ENCODE data around the gene TBC1D19.
"Not testable (repeated sequence)": the region's sequence is repeated elsewhere in the genome, so short reads cannot be mapped to it uniquely, and the experiment has no call there.

The TBC1D19 gene

GRCh38 chr4:26679040-26679695, 95.3 kb downstream of the TBC1D19 start:
- in situ Hi-C loops (cut with MboI; ENCODE audit: low sequenced_read_pairs) = not testable (repeated sequence)

DNA sequence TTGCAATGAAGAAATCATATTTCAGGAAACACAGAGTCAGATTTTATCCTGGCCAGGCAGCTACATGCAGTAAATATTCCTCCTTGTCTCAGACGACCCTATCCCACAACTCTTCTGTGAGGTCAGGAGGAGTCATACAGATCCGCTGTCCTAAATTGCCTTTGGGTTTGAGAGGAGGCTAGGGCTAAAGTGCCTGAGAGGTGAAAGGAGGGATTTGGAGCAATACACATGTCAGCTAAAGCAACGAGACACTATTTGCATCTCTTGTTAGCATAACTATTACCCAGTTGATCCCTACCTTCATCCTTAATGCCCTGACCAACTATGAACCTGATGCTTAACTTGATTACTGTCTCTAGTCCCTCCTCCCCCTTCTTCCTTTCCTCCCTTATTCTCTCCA, 98.6 kb downstream of the TBC1D19 start:
- in situ Hi-C loops (cut with MboI; ENCODE audit: low sequenced_read_pairs) = no loop called here

DNA sequence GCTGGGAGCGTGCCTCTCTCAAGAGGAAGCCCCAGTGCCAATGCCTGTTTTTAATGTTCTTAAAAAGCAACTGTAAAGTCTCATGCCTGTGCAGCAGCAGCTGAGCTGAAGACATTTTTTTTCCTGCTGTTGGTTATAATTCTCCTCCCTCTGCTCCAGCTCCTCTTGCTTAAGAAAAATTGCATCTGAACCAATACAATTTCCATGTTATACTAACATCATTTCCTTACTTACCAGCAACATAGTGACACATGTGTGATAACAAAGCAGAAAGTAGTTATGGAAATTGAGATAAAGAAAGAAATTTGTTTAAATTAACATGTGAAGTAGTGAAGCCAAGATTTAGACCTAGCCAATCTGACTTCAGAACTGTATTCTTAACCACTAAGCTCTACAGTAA, 101.4 kb downstream of the TBC1D19 start:
- in situ Hi-C loops (cut with MboI; ENCODE audit: low sequenced_read_pairs) = no loop called here

GRCh38 chr4:26687728-26688127, 103.8 kb downstream of the TBC1D19 start:
- in situ Hi-C loops (cut with MboI; ENCODE audit: low sequenced_read_pairs) = no loop called here

- in situ Hi-C loops (cut with MboI; ENCODE audit: low sequenced_read_pairs) = no loop called here
Observed at GRCh38 chr4:26690506-26690905, 106.6 kb downstream of the TBC1D19 start.

GRCh38 chr4:26692014-26692726, 108.3 kb downstream of the TBC1D19 start:
- in situ Hi-C loops (cut with MboI; ENCODE audit: low sequenced_read_pairs) = no loop called here

DNA sequence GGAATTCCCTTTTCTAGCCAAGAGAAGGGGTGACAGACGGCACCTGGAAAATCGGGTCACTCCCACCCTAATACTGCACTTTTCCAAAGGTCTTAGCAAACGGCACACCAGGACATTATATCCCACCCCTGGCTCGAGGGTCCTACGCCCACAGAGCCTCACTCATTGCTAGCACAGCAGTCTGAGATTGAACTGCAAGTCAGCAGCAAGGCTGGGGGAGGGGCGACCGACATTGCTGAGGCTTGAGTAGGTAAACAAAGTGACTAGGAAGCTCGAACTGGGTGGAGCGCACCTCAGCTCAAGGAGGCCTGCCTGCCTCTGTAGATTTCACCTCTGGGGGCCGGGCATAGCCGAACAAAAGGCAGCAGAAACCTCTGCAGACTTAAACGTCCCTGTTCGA, 110.2 kb downstream of the TBC1D19 start:
- in situ Hi-C loops (cut with MboI; ENCODE audit: low sequenced_read_pairs) = not testable (repeated sequence)

DNA sequence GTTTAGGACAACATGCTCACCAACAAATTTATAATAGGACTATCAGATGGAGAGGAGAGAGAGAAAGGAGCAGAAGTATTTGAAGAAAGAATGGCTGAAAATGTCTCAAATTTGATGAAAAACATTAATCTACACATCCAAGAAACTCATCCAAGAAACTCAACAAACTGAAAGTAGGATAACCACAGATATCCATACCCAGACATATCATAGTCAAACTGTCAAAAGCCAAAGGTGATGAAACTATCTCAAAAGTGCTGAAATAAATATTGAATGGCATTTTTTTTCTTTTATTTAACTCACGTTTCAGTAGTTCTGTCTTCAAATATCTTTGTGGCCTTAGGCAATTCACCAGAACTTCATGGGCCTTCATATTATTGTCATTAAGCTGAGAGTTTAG, 116.2 kb downstream of the TBC1D19 start:
- in situ Hi-C loops (cut with MboI; ENCODE audit: low sequenced_read_pairs) = no loop called here

DNA sequence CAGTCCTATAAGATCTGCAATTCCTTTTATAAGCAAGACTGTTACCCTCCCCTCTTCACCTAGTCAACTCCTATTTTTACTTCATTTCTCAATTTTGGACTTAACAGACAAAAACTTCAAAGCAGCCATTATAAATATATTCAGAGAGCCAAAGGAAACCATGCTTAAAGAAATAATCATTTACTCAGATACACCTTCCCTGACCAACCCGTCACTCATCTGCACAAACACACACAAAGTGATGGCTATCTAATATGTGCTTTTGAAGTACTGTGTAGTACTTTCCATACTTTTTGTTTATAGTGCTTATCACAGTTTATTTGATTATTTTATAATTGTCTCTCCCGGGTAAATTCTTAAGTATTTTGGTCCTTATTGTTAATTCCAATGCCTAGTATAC, 117.2 kb downstream of the TBC1D19 start:
- in situ Hi-C loops (cut with MboI; ENCODE audit: low sequenced_read_pairs) = no loop called here

GRCh38 chr4:26701786-26702227, 117.9 kb downstream of the TBC1D19 start:
- in situ Hi-C loops (cut with MboI; ENCODE audit: low sequenced_read_pairs) = no loop called here

DNA sequence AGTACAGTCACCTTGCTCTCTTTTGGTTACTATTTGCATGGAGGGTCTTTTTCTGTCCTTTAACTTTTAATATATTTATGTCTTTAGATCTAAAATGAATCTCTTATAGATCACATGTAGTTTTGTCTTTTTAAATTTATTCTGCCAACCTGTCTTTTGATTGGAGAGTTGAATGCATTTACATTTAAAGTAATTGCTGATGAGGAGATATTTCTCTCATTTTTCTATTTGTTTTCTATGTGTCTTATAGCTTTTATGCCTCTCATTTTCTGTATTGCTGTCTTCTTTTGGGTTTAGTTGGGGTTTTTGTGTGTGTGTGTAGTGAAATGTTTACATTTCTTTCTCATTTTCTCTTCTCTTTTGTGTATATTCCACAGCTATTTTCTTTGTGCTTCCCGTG, 123.5 kb downstream of the TBC1D19 start:
- in situ Hi-C loops (cut with MboI; ENCODE audit: low sequenced_read_pairs) = no loop called here

DNA sequence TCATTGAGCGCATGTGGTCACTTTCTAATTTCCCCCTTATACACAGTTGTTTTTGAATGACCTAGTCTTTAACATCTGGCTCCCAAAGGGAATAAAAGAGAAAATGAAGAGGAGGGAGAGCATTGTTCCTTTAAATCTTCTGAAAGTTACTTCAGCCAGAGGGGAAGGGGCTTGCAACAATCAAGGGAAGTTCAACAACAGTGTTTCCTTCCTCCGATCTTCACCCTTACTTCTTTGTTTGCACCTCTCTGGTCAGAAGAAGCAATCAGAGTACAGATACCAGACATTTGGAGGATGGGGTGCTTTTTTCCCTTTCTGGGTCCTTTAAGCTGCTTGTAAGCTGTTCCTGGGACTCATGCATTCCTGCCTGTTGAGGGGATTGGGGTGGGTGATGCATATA, 125.4 kb downstream of the TBC1D19 start:
- in situ Hi-C loops (cut with MboI; ENCODE audit: low sequenced_read_pairs) = no loop called here

DNA sequence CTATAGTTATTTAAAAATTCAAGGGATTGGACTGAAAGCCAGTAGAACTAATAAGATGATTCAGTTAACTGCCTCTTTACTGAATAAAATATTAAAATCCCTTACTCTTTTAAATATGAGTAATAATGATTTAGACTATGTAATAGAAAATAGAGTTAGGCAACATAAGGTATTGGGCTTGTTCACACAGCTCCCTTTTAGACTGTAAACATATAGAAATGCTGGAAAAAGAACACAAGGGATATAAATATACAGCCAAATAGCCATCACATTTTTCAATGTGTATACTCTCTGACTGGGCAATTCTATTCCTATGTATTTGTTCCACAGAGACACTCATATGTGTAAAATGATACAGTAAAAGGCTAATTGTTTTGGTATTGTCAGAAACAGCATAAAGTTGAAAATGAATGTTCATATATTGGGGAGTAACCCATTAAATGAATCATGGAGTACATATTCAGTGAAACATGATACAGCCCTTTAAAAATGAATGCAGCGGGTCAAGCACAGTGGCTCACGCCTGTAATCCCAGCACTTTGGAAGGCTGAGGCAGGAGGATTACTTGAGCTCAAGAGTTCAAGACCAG, 129.8 kb downstream of the TBC1D19 start:
- in situ Hi-C loops (cut with MboI; ENCODE audit: low sequenced_read_pairs) = no loop called here

GRCh38 chr4:26715636-26716242, 131.9 kb downstream of the TBC1D19 start:
- in situ Hi-C loops (cut with MboI; ENCODE audit: low sequenced_read_pairs) = no loop called here

DNA sequence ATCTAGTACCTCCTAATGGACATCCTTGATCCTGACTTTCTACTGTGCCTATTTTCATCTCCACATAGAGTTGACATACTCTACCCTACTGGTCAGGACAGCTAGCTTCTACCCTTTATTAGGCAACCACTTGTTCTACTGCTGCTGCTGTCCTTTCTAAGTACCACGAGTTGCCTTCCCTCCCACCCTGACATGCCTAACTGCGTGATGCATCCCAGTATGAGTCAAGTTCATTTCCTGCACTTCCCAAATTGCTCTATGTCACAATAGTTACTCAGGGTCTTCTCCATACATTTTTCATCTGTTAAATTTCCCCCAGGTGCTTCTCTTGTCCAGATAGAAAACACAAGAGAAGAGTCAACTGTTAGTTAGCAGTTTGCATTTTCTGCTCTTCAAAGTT, 133.4 kb downstream of the TBC1D19 start:
- in situ Hi-C loops (cut with MboI; ENCODE audit: low sequenced_read_pairs) = no loop called here

GRCh38 chr4:26719954-26720552, 136.2 kb downstream of the TBC1D19 start:
- in situ Hi-C loops (cut with MboI; ENCODE audit: low sequenced_read_pairs) = no loop called here

- in situ Hi-C loops (cut with MboI; ENCODE audit: low sequenced_read_pairs) = no loop called here
Observed at GRCh38 chr4:26721685-26722084, 137.8 kb downstream of the TBC1D19 start.

GRCh38 chr4:26723216-26723615, 139.3 kb downstream of the TBC1D19 start:
- in situ Hi-C loops (cut with MboI; ENCODE audit: low sequenced_read_pairs) = no loop called here

DNA sequence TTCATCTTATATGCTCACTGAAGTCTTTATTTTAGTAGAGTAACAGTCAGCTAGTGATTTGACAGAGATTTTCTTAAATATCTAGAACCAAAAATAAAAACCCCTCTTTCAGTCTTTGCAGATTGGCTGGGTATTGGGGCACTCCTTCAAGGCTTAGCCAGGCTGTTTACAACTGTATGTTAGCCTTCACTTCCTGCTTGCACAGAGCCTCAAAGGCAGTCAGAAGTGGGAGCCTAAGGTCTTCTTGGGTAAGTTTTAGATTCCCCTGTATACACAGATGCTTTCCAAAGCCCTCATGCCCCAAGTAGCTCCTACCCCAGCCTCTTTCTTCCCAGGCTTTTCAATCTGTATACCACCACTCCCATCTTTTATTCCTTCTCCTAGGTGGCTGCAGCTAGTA, 140.7 kb downstream of the TBC1D19 start:
- in situ Hi-C loops (cut with MboI; ENCODE audit: low sequenced_read_pairs) = no loop called here

- in situ Hi-C loops (cut with MboI; ENCODE audit: low sequenced_read_pairs) = no loop called here
Observed at GRCh38 chr4:26726655-26727387, 142.9 kb downstream of the TBC1D19 start.

- in situ Hi-C loops (cut with MboI; ENCODE audit: low sequenced_read_pairs) = no loop called here
Observed at GRCh38 chr4:26727844-26728243, 144.0 kb downstream of the TBC1D19 start.

All from hTERT RPE-1 (cell line).